Dermis microvascular lymphatic vessel endothelial cell (primary cell): ENCODE data around the gene ZSCAN5A. TPM values are rescaled to one million over a fixed set of nuclear protein-coding genes. Genes with fewer than 3 reads are reported as not detected.
"Not testable (repeated sequence)": the region's sequence is repeated elsewhere in the genome, so short reads cannot be mapped to it uniquely, and the experiment has no call there.

ENCODE experiments used
- DNase-seq, 2 donors: peaks; one replicate each; pipeline versions ENCODE4 v3.0.0 to v3.0.0-alpha.2; 2010; ENCODE audit warnings: low read depth in 2 of 2
- total RNA-seq: library from RNA; depleted of rRNA; stranded (reverse); fragments of >200 nt; gene quantifications from 2 replicates; pipeline ENCODE4 v1.2.1, GENCODE V29; 2014

ZSCAN5A gene
- total RNA-seq, 1 donor from 2014 or later, result 6.9 TPM

- not testable (repeated sequence) for DNase-seq
Measured at GRCh38 chr19:56210036-56210435, 104.6 kb downstream of the ZSCAN5A start.

- no peak for DNase-seq
Measured at GRCh38 chr19:56209091-56209490, 105.5 kb downstream of the ZSCAN5A start.

GRCh38 chr19:56207581-56207980 is 107.1 kb downstream of the ZSCAN5A start:
- DNase-seq, result not testable (repeated sequence)

- no peak for DNase-seq
Measured at GRCh38 chr19:56201973-56202372, 112.7 kb downstream of the ZSCAN5A start, which contains the start of gene ZSCAN5C. ZSCAN5C (plus strand) TSS chr19:56202273; CDS start chr19:56205914, 3,641 bp downstream.

GRCh38 chr19:56199687-56200086 is 115.0 kb downstream of the ZSCAN5A start:
- DNase-seq, result no peak

GRCh38 chr19:56197646-56198045 is 117.0 kb downstream of the ZSCAN5A start, which contains the start of gene ZSCAN5B:
ZSCAN5B (minus strand) TSS chr19:56197783; CDS start chr19:56193052, 4,731 bp downstream.
- not testable (repeated sequence) for DNase-seq

- DNase-seq, result no peak
Measured at GRCh38 chr19:56193981-56194640, 120.5 kb downstream of the ZSCAN5A start.

GRCh38 chr19:56191711-56192110 is 122.9 kb downstream of the ZSCAN5A start:
- no peak for DNase-seq

GRCh38 chr19:56191115-56191514 is 123.5 kb downstream of the ZSCAN5A start:
- no peak for DNase-seq

- DNase-seq, result no peak
Measured at GRCh38 chr19:56189785-56190184, 124.9 kb downstream of the ZSCAN5A start.

GRCh38 chr19:56177564-56178243 is 136.9 kb downstream of the ZSCAN5A start:
- DNase-seq, result no peak

GRCh38 chr19:56176881-56177280 is 137.8 kb downstream of the ZSCAN5A start:
- no peak for DNase-seq

GRCh38 chr19:56176310-56176709 is 138.3 kb downstream of the ZSCAN5A start:
- DNase-seq, result not testable (repeated sequence)

- not testable (repeated sequence) for DNase-seq
Measured at GRCh38 chr19:56175861-56176307, 138.8 kb downstream of the ZSCAN5A start, which contains the start of gene GALP. GALP (plus strand) TSS chr19:56176008; CDS start chr19:56177109, 1,101 bp downstream.

- DNase-seq, result no peak
Measured at GRCh38 chr19:56174550-56174949, 140.1 kb downstream of the ZSCAN5A start.

- no peak for DNase-seq
Measured at GRCh38 chr19:56174086-56174485, 140.6 kb downstream of the ZSCAN5A start.

Other genes with a start within 250 kb of the ZSCAN5A start
- 25.7 and 33.4 TPM in 2 replicates for gene ZNF787, start 193.5 kb downstream of the ZSCAN5A start, total RNA-seq
- 10.7 and 16.1 TPM in 2 replicates for gene ZNF444, start 173.6 kb downstream of the ZSCAN5A start, total RNA-seq
- not detected in 2 replicates for gene GALP, start 138.8 kb downstream of the ZSCAN5A start, total RNA-seq
- not detected in 2 replicates for gene ZSCAN5B, start 117.1 kb downstream of the ZSCAN5A start, total RNA-seq
- not detected in 2 replicates for gene ZSCAN5C, start 112.6 kb downstream of the ZSCAN5A start, total RNA-seq
- gene EDDM13, start 42.1 kb downstream of the ZSCAN5A start, total RNA-seq, result 1.8 and 2.2 TPM in 2 replicates
- 1.3 and 2.4 TPM in 2 replicates for gene ZNF582, start 78.7 kb upstream of the ZSCAN5A start, total RNA-seq
- gene ZNF583, start 89.5 kb upstream of the ZSCAN5A start, total RNA-seq, result 1.9 and 2.8 TPM in 2 replicates
- gene ZNF667, start 162.5 kb upstream of the ZSCAN5A start, total RNA-seq, result 1.8 and 2.5 TPM in 2 replicates
- 0.90 and 1.5 TPM in 2 replicates for gene ZNF471, start 193.0 kb upstream of the ZSCAN5A start, total RNA-seq
- 4.6 and 5.4 TPM in 2 replicates for gene ZFP28, start 224.1 kb upstream of the ZSCAN5A start, total RNA-seq